ENCODE data around the gene ATP9A. TPM values are rescaled to one million over a fixed set of nuclear protein-coding genes. Genes with fewer than 3 reads are reported as not detected.
A peak's percentile ranks its signal among the peaks of the same experiment; 100 is the strongest.

The ATP9A gene
- total and polyA plus RNA-seq, 2 of the 8 experiments (the other 6 are each of a cell fraction or from before 2014, with no cell fraction given), result 5.0 to 6.4 TPM

DNA sequence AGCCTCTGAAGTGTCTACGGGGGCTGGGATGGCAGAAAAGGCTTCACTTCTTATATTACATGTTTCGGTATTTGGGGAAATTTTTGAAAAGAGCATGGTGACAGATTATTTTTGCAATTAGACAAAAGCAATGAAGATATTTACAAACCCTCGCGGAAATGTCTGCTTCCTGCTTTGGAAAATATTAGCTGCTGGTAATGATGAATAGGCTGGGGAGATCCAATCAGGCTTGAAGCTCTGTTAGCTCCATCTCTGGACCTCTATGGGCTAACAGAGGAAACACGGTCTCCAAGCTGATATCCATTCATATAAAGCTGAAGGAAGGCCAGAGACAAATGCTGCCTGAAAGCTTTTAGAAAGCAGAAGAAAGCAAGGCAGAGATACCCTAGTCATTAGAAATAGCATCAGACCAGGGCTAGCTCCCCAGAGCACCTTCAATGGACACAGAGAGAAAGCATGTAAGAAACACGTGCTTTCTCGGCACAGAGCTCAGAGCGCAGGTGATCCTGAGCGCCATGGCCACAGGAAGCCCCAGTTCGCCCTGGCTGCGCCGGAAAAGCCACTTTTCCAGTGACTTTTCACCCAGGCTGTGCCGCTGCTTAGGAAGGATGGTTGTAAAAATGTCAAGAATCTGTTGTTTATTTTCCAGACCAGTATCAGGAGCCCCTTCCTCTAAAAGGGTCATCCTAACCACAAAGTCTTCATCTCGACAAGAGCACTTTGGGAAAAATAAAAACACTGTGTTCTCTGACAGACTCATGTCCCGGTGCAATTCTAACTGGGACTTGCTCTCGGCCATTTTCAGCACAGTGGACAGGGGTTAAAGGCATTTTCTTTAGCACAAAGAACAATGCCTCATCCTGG lies 157.2 kb downstream of the ATP9A start:
- Histone ChIP-seq H3K36me3 (ENCODE audit: control insufficient read depth in 2 of 4, insufficient read depth in 4 of 4, low read length in 3 of 4) (no peaks in the 10 kb centered on the region), H3K4ac (replicated peaks; ENCODE audit: insufficient read length, low read depth, low read length) (no peak overlapping the region), H3K4me3 (ENCODE audit: extremely low read depth in 1 of 4, insufficient read depth in 2 of 4, low read depth in 3 of 4, low read length in 4 of 4) (no peak overlapping the region), H3K27me3 (replicated peaks in 1 of 4; ENCODE audit: control insufficient read depth in 3 of 4, extremely low read depth in 1 of 4, insufficient read depth in 3 of 4, low read length in 3 of 4) (no peaks in the 10 kb centered on the region), H2BK120ac (replicated peaks; ENCODE audit: low read depth, low read length) (no peak overlapping the region), H2BK15ac (ENCODE audit: low read length) (no peak overlapping the region), H2BK12ac (ENCODE audit: low read depth, low read length) (no peak overlapping the region), H3K4me2 (ENCODE audit: insufficient read depth in 1 of 2, low read depth in 2 of 2, low read length in 2 of 2) (no peak overlapping the region), H4K8ac (ENCODE audit: extremely low read depth, insufficient read depth, low read length) (no peak overlapping the region), H2BK20ac (ENCODE audit: low read length) (no peak overlapping the region), H4K5ac (ENCODE audit: insufficient read length, low read depth, low read length) (no peak overlapping the region), H4K20me1 (replicated peaks in 1 of 2; ENCODE audit: control insufficient read depth in 1 of 2, insufficient read depth in 2 of 2, low read length in 2 of 2) (no peaks in the 10 kb centered on the region), H3K27ac (ENCODE audit: low read depth, low read length) (no peak overlapping the region), H3K23me2 (ENCODE audit: low read depth, low read length) (no peaks in the 10 kb centered on the region; the same call in 1 of the 2 replicates), H3K79me1 (ENCODE audit: low read depth, low read length) (no peaks in the 10 kb centered on the region), H2AK5ac (ENCODE audit: low read depth, low read length) (no peak overlapping the region), H3K23ac (ENCODE audit: insufficient read length) (no peak overlapping the region), H3K56ac (replicated peaks; ENCODE audit: insufficient read length, low read depth, low read length) (no peak overlapping the region), H3K79me2 (ENCODE audit: control insufficient read depth in 1 of 2, insufficient read depth in 2 of 2, low read length in 2 of 2) (no peaks in the 10 kb centered on the region), H3K9ac (replicated peaks in 1 of 4; ENCODE audit: extremely low read depth in 1 of 4, low read depth in 3 of 4, low read length in 3 of 4) (no peak overlapping the region), H3K14ac (ENCODE audit: insufficient read length) (no peak overlapping the region), H3K9me3 (ENCODE audit: insufficient read depth in 2 of 2, low read depth in 1 of 2, low read length in 1 of 2) (no peaks in the 10 kb centered on the region), H3K18ac (ENCODE audit: extremely low read depth, low read length) (no peak overlapping the region), H2AFZ (ENCODE audit: low read length) (no peak overlapping the region), H2BK5ac (ENCODE audit: low read depth, low read length) (no peak overlapping the region), H4K91ac (replicated peaks; ENCODE audit: insufficient read length, low read length) (no peak overlapping the region), H3K4me1 (replicated peaks in 1 of 4; ENCODE audit: control insufficient read depth in 3 of 4, insufficient read depth in 4 of 4, low read length in 3 of 4) (no peaks in the 10 kb centered on the region)
- POLR2A ChIA-PET (ENCODE audit: partially characterized antibody), result no interaction called here
- CTCF ChIA-PET (ENCODE audit: partially characterized antibody), result interaction anchor here (0.6 to 3.4 kb wide), 9 partner anchors 10 to 629 kb away, joined by 3 to 9 read pairs (median 3); partner anchors contain the start of gene NFATC2
- no peak for DNase-seq (ENCODE audit: low read depth in 1 of 2, low spot score in 2 of 2)
- FAIRE-seq, result peak; percentile 13
- WGBS, 2 experiments (ENCODE audit: extremely low coverage in 1 of 2, insufficient coverage in 1 of 2, insufficient read length in 1 of 2, insufficient replicate concordance in 2 of 2, low coverage in 1 of 2, low lambda C conversion rate in 2 of 2, missing lambda C conversion rate in 1 of 2), result 91% methylated on average over 16 of the region's 16 CpGs; no CpG with 5 or more reads in 1 of the 2 experiments
- TF ChIP-seq, protein P1, sequence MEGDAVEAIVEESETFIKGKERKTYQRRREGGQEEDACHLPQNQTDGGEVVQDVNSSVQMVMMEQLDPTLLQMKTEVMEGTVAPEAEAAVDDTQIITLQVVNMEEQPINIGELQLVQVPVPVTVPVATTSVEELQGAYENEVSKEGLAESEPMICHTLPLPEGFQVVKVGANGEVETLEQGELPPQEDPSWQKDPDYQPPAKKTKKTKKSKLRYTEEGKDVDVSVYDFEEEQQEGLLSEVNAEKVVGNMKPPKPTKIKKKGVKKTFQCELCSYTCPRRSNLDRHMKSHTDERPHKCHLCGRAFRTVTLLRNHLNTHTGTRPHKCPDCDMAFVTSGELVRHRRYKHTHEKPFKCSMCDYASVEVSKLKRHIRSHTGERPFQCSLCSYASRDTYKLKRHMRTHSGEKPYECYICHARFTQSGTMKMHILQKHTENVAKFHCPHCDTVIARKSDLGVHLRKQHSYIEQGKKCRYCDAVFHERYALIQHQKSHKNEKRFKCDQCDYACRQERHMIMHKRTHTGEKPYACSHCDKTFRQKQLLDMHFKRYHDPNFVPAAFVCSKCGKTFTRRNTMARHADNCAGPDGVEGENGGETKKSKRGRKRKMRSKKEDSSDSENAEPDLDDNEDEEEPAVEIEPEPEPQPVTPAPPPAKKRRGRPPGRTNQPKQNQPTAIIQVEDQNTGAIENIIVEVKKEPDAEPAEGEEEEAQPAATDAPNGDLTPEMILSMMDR (IDR thresholded peaks at IDR 0.05; ENCODE audit: control extremely low read depth in 1 of 3, insufficient read depth in 1 of 3, low read depth in 1 of 3, low read length in 3 of 3), result no peak
- TF ChIP-seq, protein P2, sequence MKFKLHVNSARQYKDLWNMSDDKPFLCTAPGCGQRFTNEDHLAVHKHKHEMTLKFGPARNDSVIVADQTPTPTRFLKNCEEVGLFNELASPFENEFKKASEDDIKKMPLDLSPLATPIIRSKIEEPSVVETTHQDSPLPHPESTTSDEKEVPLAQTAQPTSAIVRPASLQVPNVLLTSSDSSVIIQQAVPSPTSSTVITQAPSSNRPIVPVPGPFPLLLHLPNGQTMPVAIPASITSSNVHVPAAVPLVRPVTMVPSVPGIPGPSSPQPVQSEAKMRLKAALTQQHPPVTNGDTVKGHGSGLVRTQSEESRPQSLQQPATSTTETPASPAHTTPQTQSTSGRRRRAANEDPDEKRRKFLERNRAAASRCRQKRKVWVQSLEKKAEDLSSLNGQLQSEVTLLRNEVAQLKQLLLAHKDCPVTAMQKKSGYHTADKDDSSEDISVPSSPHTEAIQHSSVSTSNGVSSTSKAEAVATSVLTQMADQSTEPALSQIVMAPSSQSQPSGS (IDR thresholded peaks at IDR 0.05; ENCODE audit: low read length), result no peak
- no peak for TF ChIP-seq TEAD4 (IDR thresholded peaks at IDR 0.05; ENCODE audit: low read depth, low read length)
- no peak for TF ChIP-seq POLR2AphosphoS5 (IDR thresholded peaks at IDR 0.05; ENCODE audit: low read depth, low read length)
- TF ChIP-seq SAP30 (IDR thresholded peaks at IDR 0.05; ENCODE audit: insufficient read depth, insufficient replicate concordance, low read length), result no peak
- no peak for TF ChIP-seq JUND (IDR thresholded peaks at IDR 0.05; ENCODE audit: low read length)
- TF ChIP-seq, protein P3, sequence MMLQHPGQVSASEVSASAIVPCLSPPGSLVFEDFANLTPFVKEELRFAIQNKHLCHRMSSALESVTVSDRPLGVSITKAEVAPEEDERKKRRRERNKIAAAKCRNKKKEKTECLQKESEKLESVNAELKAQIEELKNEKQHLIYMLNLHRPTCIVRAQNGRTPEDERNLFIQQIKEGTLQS (IDR thresholded peaks at IDR 0.05; ENCODE audit: insufficient read depth, low read depth, low read length), result no peak

Data from H1 (cell line).